OCI-M1 (cell line): ENCODE results near the gene KRT39.

Experiments
- DNase-seq: peaks from one replicate; lab custom pipeline; 2025; lab: John Stamatoyannopoulos, UW

Gene KRT39

GRCh38 chr17:40980117-40980516, 13.4 kb upstream of the KRT39 start:
- no peak for DNase-seq

- DNase-seq: no peak
Observed at GRCh38 chr17:40978575-40979151, 11.9 kb upstream of the KRT39 start.

GRCh38 chr17:40975516-40975915, 8.8 kb upstream of the KRT39 start:
- no peak for DNase-seq

GRCh38 chr17:40974366-40974765, 7.6 kb upstream of the KRT39 start:
- DNase-seq: no peak

- no peak for DNase-seq
Observed at GRCh38 chr17:40967582-40967981, 834 bp upstream of the KRT39 start.

GRCh38 chr17:40963838-40964237, 2.9 kb downstream of the KRT39 start:
- DNase-seq: peak; percentile 72

- DNase-seq: no peak
Observed at GRCh38 chr17:40962059-40962561, 4.6 kb downstream of the KRT39 start.

- DNase-seq: no peak
Observed at GRCh38 chr17:40961591-40961990, 5.2 kb downstream of the KRT39 start.

- DNase-seq: no peak
Observed at GRCh38 chr17:40960144-40960543, 6.6 kb downstream of the KRT39 start.

- no peak for DNase-seq
Observed at GRCh38 chr17:40958086-40958953, 8.4 kb downstream of the KRT39 start.

- DNase-seq: no peak
Observed at GRCh38 chr17:40956401-40957254, 10.1 kb downstream of the KRT39 start.

- DNase-seq: no peak
Observed at GRCh38 chr17:40953881-40954280, 12.9 kb downstream of the KRT39 start.

GRCh38 chr17:40952661-40953060, 14.1 kb downstream of the KRT39 start:
- no peak for DNase-seq

- DNase-seq: no peak
Observed at GRCh38 chr17:40952154-40952553, 14.6 kb downstream of the KRT39 start.

GRCh38 chr17:40951011-40951622, 15.6 kb downstream of the KRT39 start:
- DNase-seq: no peak

- DNase-seq: no peak
Observed at GRCh38 chr17:40950176-40950575, 16.6 kb downstream of the KRT39 start.

- DNase-seq: no peak
Observed at GRCh38 chr17:40949418-40949817, 17.3 kb downstream of the KRT39 start.

GRCh38 chr17:40947929-40948328, 18.8 kb downstream of the KRT39 start:
- no peak for DNase-seq

GRCh38 chr17:40945414-40945813, 21.3 kb downstream of the KRT39 start:
- DNase-seq: no peak

GRCh38 chr17:40944531-40944930, 22.2 kb downstream of the KRT39 start:
- no peak for DNase-seq

GRCh38 chr17:40942553-40942952, 24.2 kb downstream of the KRT39 start:
- DNase-seq: no peak

GRCh38 chr17:40940266-40940665, 26.5 kb downstream of the KRT39 start:
- DNase-seq: no peak
